Natural killer cell (primary cell): Measurements from ENCODE around the gene NUTM2A. TPM values are rescaled to one million over a fixed set of nuclear protein-coding genes. Genes with fewer than 3 reads are reported as not detected.
"Not testable (repeated sequence)": the region's sequence is repeated elsewhere in the genome, so short reads cannot be mapped to it uniquely, and the experiment has no call there.

Source experiments
- ATAC-seq, 3 donors: fragments of 150-1000 bp in 2 of 3; fragments of 200-7000 bp in 1 of 3; cut with Tn5 transposase; 1 replicate in 1 of 3; 2 replicates in 2 of 3; pipeline ENCODE4 v1.10.0; 2021; ENCODE audit warnings: mild to moderate bottlenecking in 2 of 3, moderate library complexity in 2 of 3
- DNase-seq, 2 donors: peaks; one replicate each; pipeline versions ENCODE4 v3.0.0 to v3.0.0-alpha.2; 2013 to 2021; ENCODE audit warnings: mixed read lengths in 1 of 2
- H3K27ac ChIP-seq: one replicate; pipeline ENCODE4 v1.5.1; 2013; ENCODE audit warnings: mild to moderate bottlenecking, low read length
- H3K27me3 ChIP-seq: one replicate; pipeline ENCODE4 v1.6.1; 2013; ENCODE audit warnings: low read length; ENCODE audit not compliant: control insufficient read depth, insufficient read depth
- H3K36me3 ChIP-seq: one replicate; pipeline ENCODE4 v1.6.1; 2013; ENCODE audit warnings: low read length; ENCODE audit not compliant: control insufficient read depth, insufficient read depth
- H3K4me1 ChIP-seq: one replicate; pipeline ENCODE4 v1.6.1; 2013; ENCODE audit warnings: low read length; ENCODE audit not compliant: control insufficient read depth, insufficient read depth
- H3K4me3 ChIP-seq: one replicate; pipeline ENCODE4 v1.5.1; 2013; ENCODE audit warnings: low read length
- H3K9me3 ChIP-seq: one replicate; pipeline ENCODE4 v1.6.1; 2013; ENCODE audit warnings: low read length; ENCODE audit not compliant: control insufficient read depth, insufficient read depth
- H3K27ac Mint-ChIP-seq, 2 donors: one replicate each; pipeline ENCODE4 v1.8.0; 2022; ENCODE audit warnings: mild to moderate bottlenecking in 2 of 2, mixed read lengths in 2 of 2, moderate library complexity in 1 of 2
- H3K27me3 Mint-ChIP-seq, 2 donors: one replicate each; pipeline ENCODE4 v1.8.0; 2022; ENCODE audit warnings: low read depth in 2 of 2, mixed read lengths in 2 of 2
- H3K36me3 Mint-ChIP-seq: one replicate; pipeline ENCODE4 v1.8.0; 2022; ENCODE audit warnings: mixed read lengths
- H3K4me1 Mint-ChIP-seq, 2 donors: one replicate each; pipeline ENCODE4 v1.8.0; 2022; ENCODE audit warnings: mixed read lengths in 2 of 2
- H3K4me3 Mint-ChIP-seq: one replicate; pipeline ENCODE4 v1.8.0; 2022; ENCODE audit warnings: mild to moderate bottlenecking, moderate library complexity, mixed read lengths
- H3K9me3 Mint-ChIP-seq, 2 donors: one replicate each; pipeline ENCODE4 v1.8.0; 2022; ENCODE audit warnings: mixed read lengths in 2 of 2
- whole genome bisulfite sequencing: methylation state at CpG from one replicate; pipeline ENCODE4 v1.1.7; 2013; ENCODE audit warnings: missing lambda C conversion rate; ENCODE audit not compliant: insufficient coverage; 5-methylcytosine and 5-hydroxymethylcytosine counted together
- intact Hi-C: fragments of 100-400 bp; cut with micrococcal nuclease; formaldehyde crosslinking; loops from one replicate; pipeline ENCODE4 v1.14.2; 2022
- total RNA-seq, 4 donors: library from RNA; stranded (reverse); fragments of 120-200 nt in 1 of 4; gene quantifications; one replicate each; pipeline versions ENCODE4 v1.2.3 to v1.2.4, GENCODE V29; 2013 to 2022

Gene NUTM2A
- 1 to 10 TPM in 2 of 3 donors, under 1 TPM in 1; 0.93 to 1.7 (median 1.5) TPM for total RNA-seq
- 1.5 TPM for total RNA-seq (2013)

- not testable (repeated sequence) for H3K27ac Mint-ChIP-seq, H3K27me3 Mint-ChIP-seq
Observed at GRCh38 chr10:87225148-87225547, at the start of gene NUTM2A. Gene NUTM2A, plus strand, starts transcription at chr10:87225448. Its CDS starts 383 bp downstream, at chr10:87225831.

GRCh38 chr10:87177587-87177986, 47.7 kb upstream of the NUTM2A start:
- H3K4me1 ChIP-seq, ATAC-seq, H3K4me3 ChIP-seq, DNase-seq, H3K27ac ChIP-seq, H3K27ac Mint-ChIP-seq, H3K27me3 Mint-ChIP-seq, H3K9me3 Mint-ChIP-seq, H3K4me1 Mint-ChIP-seq, intact Hi-C loops, H3K36me3 Mint-ChIP-seq, H3K4me3 Mint-ChIP-seq, H3K9me3 ChIP-seq, H3K27me3 ChIP-seq, H3K36me3 ChIP-seq: not testable (repeated sequence)
- no CpG with 5 or more reads among the region's 3 CpGs for WGBS

More at GRCh38 chr10:87225148-87225547, at the start of gene NUTM2A:
- H3K27ac ChIP-seq, H3K4me1 Mint-ChIP-seq, H3K36me3 Mint-ChIP-seq, H3K4me1 ChIP-seq, ATAC-seq, H3K9me3 Mint-ChIP-seq, H3K27me3 ChIP-seq, H3K9me3 ChIP-seq, H3K4me3 ChIP-seq, H3K36me3 ChIP-seq, intact Hi-C loops, H3K4me3 Mint-ChIP-seq, DNase-seq: not testable (repeated sequence)
- WGBS: no CpG with 5 or more reads among the region's 3 CpGs

GRCh38 chr10:87184421-87184820, 40.8 kb upstream of the NUTM2A start:
- H3K27me3 Mint-ChIP-seq, H3K9me3 Mint-ChIP-seq, H3K36me3 ChIP-seq, H3K4me3 Mint-ChIP-seq, H3K9me3 ChIP-seq, intact Hi-C loops, DNase-seq, H3K27ac ChIP-seq, H3K4me3 ChIP-seq, ATAC-seq, H3K27me3 ChIP-seq, H3K4me1 ChIP-seq: not testable (repeated sequence)
- peaks cover 0 to 10% of the 10 kb centered on the region in 2 donors for H3K4me1 Mint-ChIP-seq
- H3K27ac Mint-ChIP-seq: peak overlapping the region in 1 of 2 donors; percentile 26
- H3K36me3 Mint-ChIP-seq: peaks cover 11% of the 10 kb centered on the region
- WGBS: 73% methylated on average over 6 of the region's 6 CpGs

- intact Hi-C loops, H3K27me3 Mint-ChIP-seq, H3K36me3 ChIP-seq, ATAC-seq, H3K27me3 ChIP-seq, H3K9me3 Mint-ChIP-seq, H3K4me3 ChIP-seq, DNase-seq, H3K4me3 Mint-ChIP-seq, H3K4me1 ChIP-seq, H3K27ac Mint-ChIP-seq, H3K27ac ChIP-seq, H3K9me3 ChIP-seq: not testable (repeated sequence)
- peaks cover 0 to 10% of the 10 kb centered on the region in 2 donors for H3K4me1 Mint-ChIP-seq
- H3K36me3 Mint-ChIP-seq: peaks cover 12% of the 10 kb centered on the region
- no CpG with 5 or more reads among the region's 4 CpGs for WGBS
Observed at GRCh38 chr10:87186016-87186415, 39.2 kb upstream of the NUTM2A start.

GRCh38 chr10:87187573-87187972, 37.7 kb upstream of the NUTM2A start:
- ATAC-seq, H3K9me3 Mint-ChIP-seq: not testable (repeated sequence)
- 71% methylated on average over 2 of the region's 3 CpGs for WGBS

GRCh38 chr10:87191841-87192240, 33.4 kb upstream of the NUTM2A start:
- H3K4me3 Mint-ChIP-seq, H3K27me3 Mint-ChIP-seq, H3K27ac Mint-ChIP-seq, H3K9me3 ChIP-seq, DNase-seq, H3K9me3 Mint-ChIP-seq, ATAC-seq, H3K36me3 ChIP-seq, H3K27ac ChIP-seq, H3K4me1 ChIP-seq, H3K4me1 Mint-ChIP-seq, H3K4me3 ChIP-seq, intact Hi-C loops, H3K27me3 ChIP-seq: not testable (repeated sequence)
- WGBS: 100% methylated on average over 2 of the region's 3 CpGs
- H3K36me3 Mint-ChIP-seq: peaks cover 12% of the 10 kb centered on the region

More at GRCh38 chr10:87187573-87187972, 37.7 kb upstream of the NUTM2A start:
- DNase-seq, H3K4me3 Mint-ChIP-seq, H3K4me1 ChIP-seq, H3K27me3 ChIP-seq, H3K27ac ChIP-seq, H3K36me3 ChIP-seq, H3K4me3 ChIP-seq, H3K27ac Mint-ChIP-seq, H3K9me3 ChIP-seq, intact Hi-C loops, H3K27me3 Mint-ChIP-seq: not testable (repeated sequence)
- Mint-ChIP-seq H3K4me1 (peaks cover 0 to 10% of the 10 kb centered on the region in 2 donors), H3K36me3 (peaks cover 12% of the 10 kb centered on the region)

- H3K27me3 ChIP-seq, H3K9me3 ChIP-seq, H3K36me3 ChIP-seq, H3K9me3 Mint-ChIP-seq, intact Hi-C loops, H3K27me3 Mint-ChIP-seq, H3K36me3 Mint-ChIP-seq: not testable (repeated sequence)
- Histone ChIP-seq H3K27ac (peak overlapping the region; percentile 35), H3K4me1 (peaks cover 10% of the 10 kb centered on the region), H3K4me3 (peak overlapping the region; percentile 16)
- peak in 1 of 2 donors; percentile 72 for DNase-seq
- H3K27ac Mint-ChIP-seq: peak overlapping the region in 1 of 2 donors; percentile 38
- peak overlapping the region; percentile 35 for H3K4me3 Mint-ChIP-seq
- 65% methylated on average over 6 of the region's 6 CpGs for WGBS
- ATAC-seq: peak; percentile 57 to 65 (median 62)
- peaks cover 10 to 11% of the 10 kb centered on the region in 2 donors for H3K4me1 Mint-ChIP-seq
Observed at GRCh38 chr10:87200924-87201323, 24.3 kb upstream of the NUTM2A start.

- H3K4me1 ChIP-seq: peaks cover 10% of the 10 kb centered on the region
- 20% methylated on average over 1 of the region's 4 CpGs for whole genome bisulfite sequencing
- H3K27ac Mint-ChIP-seq, H3K27me3 ChIP-seq, intact Hi-C loops, H3K36me3 ChIP-seq, H3K36me3 Mint-ChIP-seq, H3K27me3 Mint-ChIP-seq, H3K27ac ChIP-seq, DNase-seq, H3K9me3 Mint-ChIP-seq, ATAC-seq, H3K4me3 Mint-ChIP-seq, H3K4me3 ChIP-seq, H3K9me3 ChIP-seq: not testable (repeated sequence)
- peaks cover 10 to 11% of the 10 kb centered on the region in 2 donors for H3K4me1 Mint-ChIP-seq
Observed at GRCh38 chr10:87204801-87205200, 20.4 kb upstream of the NUTM2A start.
